IPS DF 6.9 (cell line): ENCODE results near the gene PHLDB1.

Experiments used
- DNase-seq: peaks from one replicate; pipeline ENCODE4 v3.0.0-alpha.2; 2013; ENCODE audit warnings: low read depth, low spot score
- H3K27ac ChIP-seq: one replicate; pipeline ENCODE4 v1.5.1; 2013; ENCODE audit warnings: low read length, control low read depth
- H3K27me3 ChIP-seq: 2 replicates; pipeline ENCODE4 v1.6.1; 2013; ENCODE audit warnings: mild to moderate bottlenecking, low read length; ENCODE audit not compliant: control insufficient read depth, insufficient read depth
- H3K36me3 ChIP-seq: 2 replicates; pipeline ENCODE4 v1.6.1; 2013; ENCODE audit warnings: low read length; ENCODE audit not compliant: control insufficient read depth, insufficient read depth
- H3K4me1 ChIP-seq: 2 replicates; pipeline ENCODE4 v1.6.1; 2013; ENCODE audit warnings: low read length; ENCODE audit not compliant: control insufficient read depth, insufficient read depth
- H3K4me3 ChIP-seq: 2 replicates; pipeline ENCODE4 v1.5.1; 2013; ENCODE audit warnings: mild to moderate bottlenecking, low read length
- H3K9me3 ChIP-seq: 2 replicates; pipeline ENCODE4 v1.6.1; 2013; ENCODE audit warnings: low read length, inconsistent platforms; ENCODE audit not compliant: control insufficient read depth, insufficient read depth
- whole genome bisulfite sequencing: extraction: QIAGEN DNeasy Blood & Tissue Kit; methylation state at CpG from one replicate; pipeline ENCODE4 v1.1.7; 2013; ENCODE audit warnings: mixed read lengths, missing lambda C conversion rate; ENCODE audit not compliant: insufficient read length, insufficient coverage; 5-methylcytosine and 5-hydroxymethylcytosine counted together

Gene PHLDB1

GRCh38 chr11:118639899-118640298, 32.5 kb downstream of the PHLDB1 start:
- no peak overlapping the region for H3K27ac ChIP-seq
- DNase-seq, result no peak
- no CpG with 5 or more reads among the region's 4 CpGs for WGBS
- peaks cover 5% of the 10 kb centered on the region; the same call in 1 of the 2 replicates for H3K4me1 ChIP-seq
- no peaks in the 10 kb centered on the region for H3K9me3 ChIP-seq
- no peak overlapping the region for H3K4me3 ChIP-seq
- H3K36me3 ChIP-seq, result peaks cover 15% of the 10 kb centered on the region
- no peaks in the 10 kb centered on the region for H3K27me3 ChIP-seq

DNA sequence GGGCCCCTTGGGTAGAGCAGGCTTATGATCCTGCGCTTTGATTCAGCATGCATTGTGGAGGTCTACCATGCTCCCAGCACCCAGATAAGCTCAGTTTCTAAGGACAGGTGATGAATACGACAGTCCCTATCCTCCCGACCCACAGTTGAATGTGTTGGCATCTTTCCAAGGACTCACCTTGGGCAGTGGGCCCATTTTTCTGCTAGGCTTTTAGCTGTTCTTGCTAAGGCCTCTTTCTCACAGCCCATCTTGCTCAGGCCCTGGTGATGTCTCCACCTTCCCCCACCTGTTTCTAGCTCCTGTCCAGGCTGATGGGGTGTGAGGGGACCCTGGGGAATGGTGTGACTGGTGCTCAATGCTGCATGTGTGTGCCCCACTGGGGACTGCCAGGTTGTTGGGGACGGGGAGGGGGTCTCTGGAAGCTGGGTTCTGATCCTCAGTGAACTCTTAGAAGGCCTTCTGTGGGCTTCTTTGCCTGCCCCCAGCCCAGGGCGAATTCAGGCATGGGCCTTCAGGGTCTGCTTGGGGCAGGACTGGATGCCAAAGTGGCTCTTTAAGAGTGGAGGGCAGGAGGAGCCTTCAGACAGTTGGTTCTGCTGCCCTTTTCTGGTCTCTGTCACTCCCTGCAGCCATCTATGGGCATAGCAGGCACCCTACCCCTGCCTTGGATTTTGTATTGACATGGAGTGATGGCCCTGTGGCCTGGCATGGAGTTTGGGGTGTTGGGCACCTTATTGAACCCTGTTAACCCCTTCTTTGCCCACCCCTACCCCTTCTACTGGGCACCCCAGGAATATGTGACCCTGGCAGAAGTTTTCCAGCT, 33.1 kb downstream of the PHLDB1 start:
- Histone ChIP-seq H3K36me3 (peaks cover 19% of the 10 kb centered on the region), H3K9me3 (no peaks in the 10 kb centered on the region), H3K27ac (no peak overlapping the region), H3K4me3 (no peak overlapping the region), H3K27me3 (no peaks in the 10 kb centered on the region), H3K4me1 (peaks cover 5% of the 10 kb centered on the region; the same call in 1 of the 2 replicates)
- no peak for DNase-seq
- WGBS, result no CpG with 5 or more reads among the region's 5 CpGs

DNA sequence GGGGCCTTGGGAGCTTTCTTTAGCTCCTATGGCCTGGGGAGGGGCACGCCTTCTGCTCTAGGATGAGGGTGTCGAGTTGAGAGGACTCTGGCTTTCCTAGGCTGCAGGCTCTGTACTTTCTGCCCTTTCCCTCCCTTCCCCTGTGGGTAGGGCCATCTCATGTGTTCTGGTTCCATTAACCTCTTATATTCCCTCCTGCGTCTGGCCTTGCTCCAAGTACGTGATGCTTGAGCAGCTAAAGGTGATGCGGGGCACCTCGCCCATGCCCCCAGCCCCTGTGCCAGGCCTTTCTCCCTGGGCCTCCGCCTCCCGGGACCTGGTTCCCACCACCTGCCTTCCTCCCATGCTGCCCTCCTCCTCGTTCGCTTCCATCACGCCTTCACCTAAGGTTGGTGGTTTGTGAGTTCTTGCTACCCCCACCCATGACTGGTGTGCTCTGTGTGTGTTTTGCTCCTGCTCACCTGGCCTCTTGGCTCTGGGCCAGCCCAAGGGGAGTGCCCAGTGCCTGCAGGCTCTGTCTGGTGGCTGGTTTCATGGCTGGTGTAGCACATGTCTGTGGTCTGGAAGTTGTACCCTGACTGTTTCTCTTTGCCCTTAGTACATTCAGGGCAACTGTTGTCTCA, 34.1 kb downstream of the PHLDB1 start:
- Histone ChIP-seq H3K36me3 (peaks cover 22% of the 10 kb centered on the region), H3K27me3 (no peaks in the 10 kb centered on the region), H3K4me1 (no peaks in the 10 kb centered on the region), H3K27ac (no peak overlapping the region), H3K4me3 (no peak overlapping the region), H3K9me3 (no peaks in the 10 kb centered on the region)
- DNase-seq, result no peak
- WGBS, result no CpG with 5 or more reads among the region's 11 CpGs

- WGBS, result no CpG with 5 or more reads among the region's 11 CpGs
- Histone ChIP-seq H3K9me3 (no peaks in the 10 kb centered on the region), H3K4me1 (no peaks in the 10 kb centered on the region), H3K36me3 (peaks cover 23% of the 10 kb centered on the region), H3K27me3 (no peaks in the 10 kb centered on the region), H3K27ac (no peak overlapping the region), H3K4me3 (no peak overlapping the region)
- DNase-seq, result no peak
Measured at GRCh38 chr11:118643142-118643994, 36.0 kb downstream of the PHLDB1 start.

DNA sequence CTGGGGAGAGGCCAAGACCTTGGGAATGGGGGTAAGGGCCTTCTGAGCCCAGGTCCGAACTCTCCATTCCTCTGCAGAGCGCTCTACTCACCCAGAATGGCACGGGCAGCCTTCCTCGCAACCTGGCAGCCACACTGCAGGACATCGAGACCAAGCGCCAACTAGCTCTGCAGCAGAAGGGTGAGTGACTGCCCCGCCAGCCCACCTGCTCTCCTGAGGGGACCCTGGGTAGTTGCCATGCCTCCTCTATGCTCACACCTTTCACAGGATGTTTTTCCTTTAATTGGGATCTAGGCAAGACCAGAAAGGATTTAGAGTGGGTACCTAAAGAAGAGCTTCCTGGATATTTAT, 36.6 kb downstream of the PHLDB1 start:
- DNase-seq, result no peak
- Histone ChIP-seq H3K36me3 (peaks cover 22% of the 10 kb centered on the region), H3K9me3 (no peaks in the 10 kb centered on the region), H3K27ac (no peak overlapping the region), H3K27me3 (no peaks in the 10 kb centered on the region), H3K4me1 (no peaks in the 10 kb centered on the region), H3K4me3 (no peak overlapping the region)
- WGBS, result no CpG with 5 or more reads among the region's 7 CpGs

DNA sequence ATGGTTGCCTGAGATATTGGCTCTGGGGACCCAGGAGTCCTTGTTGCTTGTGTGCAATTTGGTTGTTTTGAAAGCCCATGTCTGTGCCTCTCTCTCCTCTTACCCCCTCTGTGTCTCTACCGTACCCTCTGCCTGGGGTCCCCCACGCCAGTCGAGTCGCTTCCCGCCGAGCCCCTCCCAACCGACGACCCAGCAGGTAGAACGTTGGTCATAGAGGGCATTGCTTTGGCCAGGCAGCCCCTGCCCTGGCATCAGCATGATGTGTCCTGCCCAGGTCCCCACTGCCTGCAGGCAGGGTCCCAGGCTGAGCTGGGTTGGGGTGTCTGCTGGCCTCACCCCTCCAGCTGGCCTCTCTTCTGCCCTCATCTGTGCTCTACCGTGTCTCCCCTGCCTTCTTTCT, 37.1 kb downstream of the PHLDB1 start:
- Histone ChIP-seq H3K27me3 (no peaks in the 10 kb centered on the region), H3K27ac (no peak overlapping the region), H3K36me3 (peaks cover 21% of the 10 kb centered on the region), H3K4me1 (no peaks in the 10 kb centered on the region), H3K4me3 (no peak overlapping the region), H3K9me3 (no peaks in the 10 kb centered on the region)
- no CpG with 5 or more reads among the region's 10 CpGs for WGBS
- DNase-seq, result no peak

DNA sequence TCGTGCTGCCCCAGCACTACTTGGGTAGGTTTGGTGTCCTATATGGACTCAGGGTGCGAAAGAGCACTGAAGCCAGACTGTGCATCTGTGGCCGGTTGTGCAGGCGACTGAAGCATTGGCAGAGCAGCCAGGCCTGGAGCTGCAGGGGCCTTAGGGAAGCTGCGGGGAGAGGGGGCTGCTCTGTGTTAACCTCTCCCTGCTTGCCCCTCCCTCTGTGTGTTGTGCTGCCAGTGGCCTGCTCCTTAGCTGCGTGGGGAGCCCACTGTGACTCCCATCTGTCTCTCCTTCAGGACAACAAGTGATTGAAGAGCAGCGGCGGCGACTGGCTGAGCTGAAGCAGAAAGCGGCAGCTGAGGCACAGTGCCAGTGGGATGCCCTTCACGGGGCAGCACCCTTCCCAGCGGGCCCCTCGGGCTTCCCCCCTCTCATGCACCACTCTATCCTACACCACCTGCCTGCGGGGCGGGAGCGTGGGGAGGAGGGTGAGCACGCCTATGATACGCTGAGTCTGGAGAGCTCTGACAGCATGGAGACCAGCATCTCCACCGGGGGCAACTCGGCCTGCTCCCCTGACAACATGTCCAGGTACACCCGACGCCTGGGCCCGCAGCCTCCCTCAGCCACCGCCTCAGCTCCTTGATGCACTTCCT, 37.8 kb downstream of the PHLDB1 start:
- H3K4me1 ChIP-seq, result no peaks in the 10 kb centered on the region
- no peaks in the 10 kb centered on the region for H3K9me3 ChIP-seq
- no peak for DNase-seq
- H3K27me3 ChIP-seq, result no peaks in the 10 kb centered on the region
- no peak overlapping the region for H3K4me3 ChIP-seq
- no peak overlapping the region for H3K27ac ChIP-seq
- H3K36me3 ChIP-seq, result peaks cover 25% of the 10 kb centered on the region
- WGBS, result no CpG with 5 or more reads among the region's 24 CpGs

DNA sequence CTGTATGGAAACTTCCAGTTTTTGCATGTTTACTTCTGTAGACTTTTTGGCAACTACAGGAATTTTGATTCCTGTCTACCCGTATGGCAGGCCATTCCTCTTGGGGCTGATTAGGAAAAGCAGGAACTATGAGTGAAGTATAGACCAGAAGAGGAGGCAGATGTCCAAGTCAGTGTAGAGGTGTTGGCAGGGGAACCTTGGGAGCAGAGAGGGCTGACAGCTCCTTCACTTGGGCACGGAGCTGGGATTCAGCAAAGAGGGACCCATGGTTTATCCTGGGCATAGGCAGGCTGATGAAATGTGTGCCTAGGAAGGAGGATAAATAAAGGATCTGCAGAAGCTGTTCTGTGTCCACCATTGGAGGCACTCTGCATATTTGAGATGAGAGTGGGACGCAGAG, 39.0 kb downstream of the PHLDB1 start:
- DNase-seq, result no peak
- Histone ChIP-seq H3K9me3 (no peaks in the 10 kb centered on the region), H3K4me1 (no peaks in the 10 kb centered on the region), H3K27ac (no peak overlapping the region), H3K27me3 (no peaks in the 10 kb centered on the region), H3K4me3 (no peak overlapping the region), H3K36me3 (peaks cover 33% of the 10 kb centered on the region)
- WGBS, result no CpG with 5 or more reads among the region's 3 CpGs

- Histone ChIP-seq H3K9me3 (no peaks in the 10 kb centered on the region), H3K27me3 (no peaks in the 10 kb centered on the region), H3K4me3 (no peak overlapping the region), H3K4me1 (no peaks in the 10 kb centered on the region), H3K27ac (no peak overlapping the region), H3K36me3 (peaks cover 39% of the 10 kb centered on the region)
- WGBS, result no CpG with 5 or more reads among the region's 5 CpGs
- no peak for DNase-seq
Measured at GRCh38 chr11:118648291-118648690, 40.9 kb downstream of the PHLDB1 start.

DNA sequence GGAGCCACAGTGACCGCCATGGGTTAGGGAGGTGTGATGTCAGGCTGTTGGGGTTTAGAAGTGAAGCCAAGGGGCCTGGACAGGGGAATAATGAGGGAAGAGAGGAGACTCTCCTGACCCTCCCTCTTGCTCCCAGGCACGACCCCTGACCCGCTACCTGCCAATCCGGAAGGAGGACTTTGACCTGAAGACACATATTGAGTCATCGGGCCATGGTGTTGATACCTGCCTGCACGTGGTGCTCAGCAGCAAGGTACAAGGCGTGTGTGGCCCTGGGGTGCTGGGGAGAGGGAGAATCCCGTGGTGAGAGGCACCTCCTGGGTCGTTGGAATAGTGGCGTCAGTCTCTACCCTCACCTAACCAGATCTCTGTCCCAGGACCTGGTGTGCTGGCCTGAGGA, 42.5 kb downstream of the PHLDB1 start:
- no peak overlapping the region for H3K4me3 ChIP-seq
- no peaks in the 10 kb centered on the region for H3K4me1 ChIP-seq
- H3K27me3 ChIP-seq, result no peaks in the 10 kb centered on the region
- DNase-seq, result no peak
- no peaks in the 10 kb centered on the region for H3K9me3 ChIP-seq
- peaks cover 29% of the 10 kb centered on the region for H3K36me3 ChIP-seq
- WGBS, result no CpG with 5 or more reads among the region's 10 CpGs
- H3K27ac ChIP-seq, result no peak overlapping the region
